B cell (primary cell): ENCODE results near the gene ZNF771. TPM values are rescaled to one million over a fixed set of nuclear protein-coding genes. Genes with fewer than 3 reads are reported as not detected.

Source experiments
- ATAC-seq: fragments of 200-7000 bp; cut with Tn5 transposase; one replicate; pipeline ENCODE4 v1.10.0; 2021; ENCODE audit warnings: low read depth, mild to moderate bottlenecking, moderate number of reproducible peaks, moderate library complexity
- CTCF ChIA-PET: fragments of 350-600 bp; sonication (Branson Sonifier 250); formaldehyde crosslinking; loops from one replicate; lab custom pipeline; 2021; ENCODE audit warnings: antibody characterized with exemption, inconsistent platforms; lab: Charles Lee
- POLR2A ChIA-PET: fragments of 350-600 bp; sonication (Branson Sonifier 250); formaldehyde crosslinking; loops from one replicate; lab custom pipeline; 2021; ENCODE audit warnings: antibody characterized with exemption; lab: Charles Lee
- DNase-seq: peaks from one replicate; pipeline ENCODE4 v3.0.0; 2013
- H2AFZ ChIP-seq: 2 replicates; pipeline ENCODE4 v1.6.1; 2012; ENCODE audit warnings: mild to moderate bottlenecking, low read depth, low read length; ENCODE audit not compliant: insufficient read depth, poor library complexity, severe bottlenecking
- H3K27ac ChIP-seq, 2 donors: 1 replicate in 1 of 2; 2 replicates in 1 of 2; pipeline ENCODE4 v1.5.1; 2012 to 2013; ENCODE audit warnings: low read length in 2 of 2, mild to moderate bottlenecking in 2 of 2, moderate library complexity in 1 of 2
- H3K27me3 ChIP-seq, 4 experiments: fragments of 200-600 bp in 1 of 4; sonication (generic) in 1 of 4; replicated peaks in 1 of 4; 1 replicate in 2 of 4; 2 replicates in 2 of 4; pipeline versions ENCODE4 v1.6.1 to v1.7.0; 2013 to 2016; ENCODE audit warnings: low read length in 3 of 4, mild to moderate bottlenecking in 2 of 4, mixed read lengths in 1 of 4, moderate library complexity in 1 of 4; ENCODE audit not compliant: insufficient read depth in 4 of 4, control insufficient read depth in 3 of 4; ENCODE audit errors: control extremely low read depth in 1 of 4
- H3K36me3 ChIP-seq, 2 experiments: replicated peaks in 1 of 2; 1 replicate in 1 of 2; 2 replicates in 1 of 2; pipeline versions ENCODE4 v1.6.1 to v1.7.1; 2013; ENCODE audit warnings: low read length in 1 of 2; ENCODE audit not compliant: insufficient read depth in 2 of 2, control insufficient read depth in 1 of 2; ENCODE audit errors: control extremely low read depth in 1 of 2, extremely low read depth in 1 of 2
- H3K4me1 ChIP-seq, 2 donors: fragments of 200-600 bp in 1 of 2; sonication (generic) in 1 of 2; 1 replicate in 1 of 2; 2 replicates in 1 of 2; pipeline versions ENCODE4 v1.5.1 to v1.6.1; 2013 to 2017; ENCODE audit warnings: low read length in 2 of 2; ENCODE audit not compliant: control insufficient read depth in 2 of 2, insufficient read depth in 2 of 2
- H3K4me2 ChIP-seq: replicated peaks from 2 replicates; pipeline ENCODE3; 2012; ENCODE audit warnings: mild to moderate bottlenecking, low read depth, low read length; ENCODE audit not compliant: poor library complexity, severe bottlenecking
- H3K4me3 ChIP-seq, 5 experiments: fragments of 200-600 bp in 1 of 5; sonication (generic) in 1 of 5; 1 replicate in 3 of 5; 2 replicates in 2 of 5; pipeline versions ENCODE4 v1.5.1 to v1.7.0; 2011 to 2016; ENCODE audit warnings: low read length in 4 of 5, mild to moderate bottlenecking in 4 of 5, low read depth in 2 of 5, control low read depth in 1 of 5, moderate library complexity in 1 of 5; ENCODE audit not compliant: insufficient read depth in 1 of 5; ENCODE audit errors: control extremely low read depth in 1 of 5, extremely low read depth in 1 of 5
- H3K79me2 ChIP-seq: fragments of 200-600 bp; sonication (generic); one replicate; pipeline ENCODE4 v1.6.0; 2016; ENCODE audit warnings: low read length; ENCODE audit not compliant: control insufficient read depth, insufficient read depth
- H3K9ac ChIP-seq: fragments of 200-600 bp; sonication (generic); 2 replicates; pipeline ENCODE4 v1.6.1; 2017; ENCODE audit warnings: mild to moderate bottlenecking, low read length, moderate library complexity
- H3K9me3 ChIP-seq, 3 donors: one replicate each; pipeline versions ENCODE4 v1.6.1 to v1.7.1; 2013; ENCODE audit warnings: low read length in 2 of 3; ENCODE audit not compliant: control insufficient read depth in 2 of 3, insufficient read depth in 1 of 3; ENCODE audit errors: control extremely low read depth in 1 of 3
- H4K20me1 ChIP-seq: 2 replicates; pipeline ENCODE4 v1.6.0; 2012; ENCODE audit warnings: mild to moderate bottlenecking, low read length; ENCODE audit not compliant: insufficient read depth, control insufficient read depth, poor library complexity, severe bottlenecking
- H3K27ac Mint-ChIP-seq: one replicate; pipeline ENCODE4 v1.8.0; 2021; ENCODE audit warnings: mixed read lengths
- H3K27me3 Mint-ChIP-seq: one replicate; pipeline ENCODE4 v1.8.0; 2021; ENCODE audit warnings: mixed read lengths
- H3K4me1 Mint-ChIP-seq: one replicate; pipeline ENCODE4 v1.8.0; 2021; ENCODE audit warnings: mixed read lengths
- H3K4me3 Mint-ChIP-seq: one replicate; pipeline ENCODE4 v1.8.0; 2021; ENCODE audit warnings: mixed read lengths
- H3K9me3 Mint-ChIP-seq: one replicate; pipeline ENCODE4 v1.8.0; 2022; ENCODE audit warnings: mixed read lengths; ENCODE audit not compliant: insufficient read depth
- EZH2 ChIP-seq: IDR thresholded peaks from 2 replicates; pipeline ENCODE4 v1.6.1; 2012; ENCODE audit warnings: borderline replicate concordance, low read depth, mild to moderate bottlenecking, moderate library complexity, low read length; ENCODE audit not compliant: insufficient read depth, poor library complexity, severe bottlenecking
- WGBS: methylation state at CpG from one replicate; pipeline ENCODE4 v1.1.5; 2013; ENCODE audit warnings: missing lambda C conversion rate; ENCODE audit not compliant: insufficient coverage; 5-methylcytosine and 5-hydroxymethylcytosine counted together
- intact Hi-C: fragments of 100-400 bp; cut with micrococcal nuclease; formaldehyde crosslinking; loops from one replicate; pipeline ENCODE4 v1.10.0; 2022
- polyA plus RNA-seq: library from polyadenylated mRNA; depleted of rRNA; stranded (reverse); fragments of >200 nt; gene quantifications from 2 replicates; pipeline ENCODE4 v1.2.3, GENCODE V29; 2012
- total RNA-seq, 2 donors: library from RNA; stranded (reverse); fragments of 120-200 nt in 1 of 2; gene quantifications; 1 replicate in 1 of 2; 2 replicates in 1 of 2; pipeline versions ENCODE4 v1.2.3 to v1.2.4, GENCODE V29; 2013 to 2022
- TF ChIP-seq, protein P1 (sequence below): fragments of 200-600 bp; IDR thresholded peaks from one replicate; pipeline ENCODE4 v1.8.0; 2022; ENCODE audit warnings: antibody characterized with exemption, mild to moderate bottlenecking

Gene ZNF771
- total and polyA plus RNA-seq, 2 donors (not counting 1 experiment from before 2014, with no cell fraction given): 4.1 to 6.6 TPM

DNA sequence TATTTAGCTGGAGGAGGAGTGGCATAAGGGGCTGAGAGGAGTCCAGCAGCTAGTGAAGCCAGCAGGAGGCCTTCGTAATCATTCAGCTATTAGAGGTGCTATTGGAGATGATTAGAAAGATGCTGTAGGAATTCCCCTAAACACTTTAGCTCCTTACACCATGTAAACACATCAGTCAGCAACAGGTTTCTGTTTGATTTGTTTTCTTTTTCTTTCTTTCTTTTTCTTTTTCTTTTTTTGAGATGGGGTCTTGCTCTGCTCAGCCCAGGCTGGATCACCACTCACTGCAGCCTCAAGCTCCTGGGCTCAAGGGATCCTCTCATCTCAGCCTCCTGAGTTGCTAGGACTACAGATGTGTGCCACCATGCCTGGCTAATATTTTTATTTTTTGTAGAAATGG, 48.9 kb downstream of the ZNF771 start:
- no peak for ATAC-seq
- Histone ChIP-seq H4K20me1 (no peaks in the 10 kb centered on the region), H3K36me3 (no peaks in the 10 kb centered on the region), H3K4me2 (no peak overlapping the region), H3K27ac (peak overlapping the region in 1 of 2 donors; percentile 7), H3K27me3 (no peaks in the 10 kb centered on the region), H3K4me3 (no peak overlapping the region), H3K9me3 (no peaks in the 10 kb centered on the region), H2AFZ (peak overlapping the region; percentile 10), H3K9ac (no peak overlapping the region), H3K4me1 (peaks cover 21 to 46% of the 10 kb centered on the region in 2 donors), H3K79me2 (no peaks in the 10 kb centered on the region)
- intact Hi-C loops: loop anchor here (5.0 kb wide), 1 partner anchor 71 kb away; the partner anchor contains the start of gene ZNF768
- Mint-ChIP-seq H3K27me3 (no peaks in the 10 kb centered on the region), H3K9me3 (no peaks in the 10 kb centered on the region), H3K27ac (peak overlapping the region; percentile 70), H3K4me1 (peaks cover 60% of the 10 kb centered on the region), H3K4me3 (no peak overlapping the region)
- no peak for DNase-seq
- ChIA-PET POLR2A (interaction anchor here (1.2 to 4.8 kb wide), 2 partner anchors 9 to 15 kb away, joined by 4 to 74 read pairs; partner anchors contain the start of gene ITGAL), CTCF (interaction anchor here (0.8 to 1.9 kb wide), 5 partner anchors 17 to 79 kb away, joined by 3 to 7 read pairs (median 4); no protein-coding TSS in a partner anchor)
- TF ChIP-seq, protein P1, sequence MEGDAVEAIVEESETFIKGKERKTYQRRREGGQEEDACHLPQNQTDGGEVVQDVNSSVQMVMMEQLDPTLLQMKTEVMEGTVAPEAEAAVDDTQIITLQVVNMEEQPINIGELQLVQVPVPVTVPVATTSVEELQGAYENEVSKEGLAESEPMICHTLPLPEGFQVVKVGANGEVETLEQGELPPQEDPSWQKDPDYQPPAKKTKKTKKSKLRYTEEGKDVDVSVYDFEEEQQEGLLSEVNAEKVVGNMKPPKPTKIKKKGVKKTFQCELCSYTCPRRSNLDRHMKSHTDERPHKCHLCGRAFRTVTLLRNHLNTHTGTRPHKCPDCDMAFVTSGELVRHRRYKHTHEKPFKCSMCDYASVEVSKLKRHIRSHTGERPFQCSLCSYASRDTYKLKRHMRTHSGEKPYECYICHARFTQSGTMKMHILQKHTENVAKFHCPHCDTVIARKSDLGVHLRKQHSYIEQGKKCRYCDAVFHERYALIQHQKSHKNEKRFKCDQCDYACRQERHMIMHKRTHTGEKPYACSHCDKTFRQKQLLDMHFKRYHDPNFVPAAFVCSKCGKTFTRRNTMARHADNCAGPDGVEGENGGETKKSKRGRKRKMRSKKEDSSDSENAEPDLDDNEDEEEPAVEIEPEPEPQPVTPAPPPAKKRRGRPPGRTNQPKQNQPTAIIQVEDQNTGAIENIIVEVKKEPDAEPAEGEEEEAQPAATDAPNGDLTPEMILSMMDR: no peak
- TF ChIP-seq EZH2: no peak
- no CpG with 5 or more reads among the region's 1 CpG for WGBS

DNA sequence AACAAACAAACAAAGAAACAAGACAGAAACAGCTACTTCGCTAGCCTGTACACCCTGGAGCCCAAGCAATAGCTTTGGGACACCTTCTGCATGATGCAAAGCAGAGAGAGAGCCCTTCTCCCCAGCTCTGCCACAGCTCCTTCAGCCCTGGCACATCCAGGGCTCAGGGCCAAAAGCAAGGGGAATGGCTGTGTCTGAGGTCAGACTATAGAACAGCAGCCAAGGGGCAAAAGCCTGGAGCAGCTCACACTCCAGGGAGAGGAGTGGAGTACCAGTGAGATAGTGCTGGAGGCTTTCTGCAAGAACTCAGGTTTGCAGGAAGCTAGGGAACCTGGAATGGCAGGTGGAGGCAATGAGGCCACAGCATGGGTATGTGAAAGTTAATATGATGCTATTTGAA, 49.9 kb downstream of the ZNF771 start:
- intact Hi-C loops: loop anchor here (5.0 kb wide), 1 partner anchor 70 kb away; the partner anchor contains the start of gene ZNF768
- ATAC-seq: no peak
- ChIA-PET CTCF (interaction anchor here (0.6 to 6.1 kb wide), 10 partner anchors 8 to 141 kb away, joined by 3 to 57 read pairs (median 3); no protein-coding TSS in a partner anchor), POLR2A (interaction anchor here (1.2 to 4.8 kb wide), 2 partner anchors 10 to 14 kb away, joined by 4 to 74 read pairs; partner anchors contain the start of gene ITGAL)
- peaks cover 17 to 43% of the 10 kb centered on the region in 2 donors for H3K4me1 ChIP-seq
- no peak overlapping the region for H3K4me3 ChIP-seq
- H3K36me3 ChIP-seq: no peaks in the 10 kb centered on the region
- H3K27me3 ChIP-seq: no peaks in the 10 kb centered on the region
- H3K4me2 ChIP-seq: no peak overlapping the region
- peak overlapping the region; percentile 6 for H2AFZ ChIP-seq
- Mint-ChIP-seq H3K4me3 (no peak overlapping the region), H3K27me3 (no peaks in the 10 kb centered on the region), H3K27ac (peak overlapping the region; percentile 70), H3K9me3 (no peaks in the 10 kb centered on the region), H3K4me1 (peaks cover 59% of the 10 kb centered on the region)
- no peaks in the 10 kb centered on the region for H3K9me3 ChIP-seq
- 100% methylated on average over 1 of the region's 1 CpG for WGBS
- H3K79me2 ChIP-seq: no peaks in the 10 kb centered on the region
- no peak overlapping the region for H3K9ac ChIP-seq
- DNase-seq: no peak
- no peak overlapping the region for H3K27ac ChIP-seq
- no peak for TF ChIP-seq EZH2
- TF ChIP-seq, protein P1: no peak
- H4K20me1 ChIP-seq: no peaks in the 10 kb centered on the region
